NCI-H2227 (cell line): Measurements from ENCODE around the gene ADGRL2.

ENCODE experiments used
- DNase-seq: peaks from one replicate; lab custom pipeline; 2025; ENCODE audit not compliant: unreplicated experiment; lab: John Stamatoyannopoulos, UW

Gene ADGRL2

DNA sequence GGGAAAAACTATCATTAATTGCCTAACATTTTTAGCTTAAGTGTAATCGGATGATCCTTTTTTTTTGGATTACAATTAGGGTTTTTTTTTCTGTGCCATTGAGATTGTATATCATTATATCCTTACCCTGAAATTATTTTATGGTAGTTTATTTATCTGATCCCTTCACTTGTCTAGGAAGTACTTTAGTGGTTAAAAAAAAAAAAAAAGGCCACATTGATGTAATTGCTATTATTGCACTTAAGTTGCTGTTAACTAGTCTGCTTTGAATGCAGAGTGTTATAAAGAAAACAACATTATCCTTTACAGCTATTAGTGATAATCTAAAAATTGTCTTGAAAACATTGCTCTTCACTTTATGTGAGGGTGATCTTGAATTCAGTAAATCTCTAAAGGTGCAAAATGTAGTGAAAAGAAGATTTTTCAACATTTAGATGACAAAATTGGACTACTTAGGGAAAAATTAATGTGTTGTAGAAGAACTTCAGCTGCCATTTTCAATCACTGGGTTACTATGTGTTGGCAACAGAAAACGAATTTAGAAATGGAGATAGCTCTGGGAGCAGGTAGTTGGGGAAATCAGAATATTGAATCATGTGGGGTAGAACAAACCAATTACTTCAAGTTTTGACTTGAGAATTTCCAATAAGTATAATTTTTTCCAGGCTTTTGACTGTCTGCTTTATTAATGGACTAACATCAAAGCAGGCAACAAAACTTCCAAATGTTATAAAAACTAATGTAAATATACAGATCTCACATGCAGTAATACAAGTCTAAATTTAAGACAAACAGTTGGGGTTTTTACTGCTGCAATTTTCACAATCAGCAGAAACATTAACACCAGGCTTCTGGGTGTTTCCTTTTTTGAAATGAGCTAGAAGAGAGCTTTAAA is 5.0 kb downstream of the ADGRL2 start:
- no peak for DNase-seq

- DNase-seq = no peak
Observed at GRCh38 chr1:81806432-81806770, 5.7 kb downstream of the ADGRL2 start.

DNA sequence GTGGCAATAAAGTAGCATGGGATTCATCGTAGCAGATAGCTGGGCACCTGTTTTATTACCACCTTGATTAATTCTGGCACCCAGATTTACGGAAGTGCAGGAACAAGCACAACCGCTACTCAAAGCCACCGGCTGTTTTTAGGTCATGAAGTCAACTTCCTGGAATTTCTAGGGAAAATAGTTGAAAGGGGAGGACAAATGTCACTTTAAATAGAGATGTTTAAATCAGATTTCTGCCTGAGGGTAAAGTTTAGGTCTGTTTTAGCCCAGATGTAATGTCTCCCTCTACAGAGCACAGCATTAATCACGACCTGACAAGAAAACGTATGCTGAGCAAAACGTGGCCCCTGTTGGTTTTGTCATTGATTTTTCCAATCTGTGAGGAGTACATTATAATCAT is 8.0 kb downstream of the ADGRL2 start:
- no peak for DNase-seq

DNA sequence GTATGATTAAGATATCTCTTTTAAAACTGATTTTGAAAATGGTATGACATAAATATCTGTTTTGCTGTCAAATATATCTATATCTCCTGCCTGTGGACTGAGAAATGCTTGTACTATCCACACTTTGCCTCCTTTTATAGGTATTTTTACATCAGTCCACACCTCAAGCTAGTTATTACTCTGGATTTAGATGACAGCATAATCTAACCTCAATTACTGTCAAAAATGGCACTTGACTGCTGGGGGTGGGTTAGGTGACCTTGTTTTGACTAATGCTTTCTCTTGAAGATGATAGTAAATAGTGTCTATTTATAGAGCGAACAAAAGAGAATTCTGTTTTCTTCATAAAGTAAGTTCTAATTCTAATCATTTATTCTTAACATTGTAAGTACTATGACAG is 9.1 kb downstream of the ADGRL2 start:
- DNase-seq = peak; percentile 33

- no peak for DNase-seq
Observed at GRCh38 chr1:81811757-81812371, 11.1 kb downstream of the ADGRL2 start.

DNA sequence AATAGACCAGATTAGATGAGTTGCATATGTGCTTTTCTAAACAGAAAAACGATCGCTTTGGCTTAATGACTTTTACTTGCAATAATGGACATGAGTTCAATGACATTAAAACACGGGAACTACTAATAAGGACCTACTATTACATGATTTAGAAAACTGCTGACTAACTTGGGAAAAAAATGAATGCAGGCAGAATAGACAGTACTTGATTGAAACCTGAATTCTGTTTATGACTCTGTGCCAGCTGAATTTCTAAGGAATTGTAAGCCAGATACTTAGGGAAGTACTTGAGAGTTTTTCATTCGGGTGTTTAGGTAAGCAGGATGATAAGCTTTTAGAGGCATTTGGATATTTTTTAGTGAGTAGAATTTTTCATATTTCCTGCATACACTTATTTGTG is 12.0 kb downstream of the ADGRL2 start:
- no peak for DNase-seq

DNA sequence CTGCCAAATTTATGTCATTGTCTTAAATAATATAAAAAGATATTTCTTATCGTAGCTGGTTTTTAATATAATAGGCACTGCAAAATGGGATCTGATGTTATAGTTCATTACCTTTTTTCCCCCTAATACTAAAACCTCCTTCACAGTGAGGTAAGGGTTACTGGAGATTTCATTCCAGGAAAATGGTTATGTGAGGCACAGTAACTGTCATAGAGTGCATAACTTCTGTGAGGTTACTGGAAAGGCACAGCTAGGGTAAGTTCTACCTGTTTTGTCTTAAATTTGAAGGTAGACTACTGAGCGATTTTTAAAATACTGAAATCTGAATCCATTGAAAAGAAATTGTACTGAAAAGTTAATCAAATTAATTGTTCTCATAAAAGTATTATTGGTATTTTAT is 13.0 kb downstream of the ADGRL2 start:
- DNase-seq = no peak

- no peak for DNase-seq
Observed at GRCh38 chr1:81819613-81820012, 18.9 kb downstream of the ADGRL2 start.

DNA sequence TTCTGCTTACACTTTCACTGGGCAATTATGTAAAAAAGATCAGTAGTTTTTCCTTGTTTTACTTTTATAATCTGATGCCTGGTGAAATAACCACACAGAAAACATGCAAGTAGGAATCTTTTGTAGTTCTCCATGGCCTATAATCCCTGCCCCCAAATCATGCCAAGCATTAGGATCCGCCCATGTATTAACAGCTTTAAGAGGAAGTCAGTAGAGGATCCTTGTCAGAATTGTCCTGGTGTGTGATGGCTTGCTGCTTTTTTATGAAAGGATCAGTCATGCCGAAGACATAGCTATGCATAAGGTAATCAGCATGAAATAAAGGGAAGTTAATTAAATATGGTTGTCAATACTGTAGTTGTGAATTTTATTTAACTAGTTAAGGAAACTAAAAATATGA is 20.0 kb downstream of the ADGRL2 start:
- no peak for DNase-seq

- no peak for DNase-seq
Observed at GRCh38 chr1:81823082-81823481, 22.3 kb downstream of the ADGRL2 start.

DNA sequence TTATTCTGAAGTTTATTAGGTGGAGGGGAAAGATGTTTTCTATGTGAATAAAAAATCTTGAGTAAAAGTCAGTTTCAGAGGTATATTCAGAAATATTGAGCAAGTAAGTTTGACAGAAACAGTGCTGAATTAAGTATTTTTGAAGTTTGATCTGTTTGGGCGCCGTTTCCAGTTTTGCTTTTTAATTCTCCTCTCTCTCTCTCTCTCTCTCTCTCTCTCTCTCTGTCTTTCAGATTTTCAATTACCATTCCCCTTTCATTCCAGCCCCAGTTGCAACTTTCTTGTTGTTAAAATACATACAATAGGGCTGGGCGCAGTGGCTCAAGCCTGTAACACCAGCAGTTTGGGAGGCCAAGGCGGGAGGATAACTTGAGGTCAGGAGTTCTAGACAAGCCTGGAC is 24.0 kb downstream of the ADGRL2 start:
- no peak for DNase-seq

DNA sequence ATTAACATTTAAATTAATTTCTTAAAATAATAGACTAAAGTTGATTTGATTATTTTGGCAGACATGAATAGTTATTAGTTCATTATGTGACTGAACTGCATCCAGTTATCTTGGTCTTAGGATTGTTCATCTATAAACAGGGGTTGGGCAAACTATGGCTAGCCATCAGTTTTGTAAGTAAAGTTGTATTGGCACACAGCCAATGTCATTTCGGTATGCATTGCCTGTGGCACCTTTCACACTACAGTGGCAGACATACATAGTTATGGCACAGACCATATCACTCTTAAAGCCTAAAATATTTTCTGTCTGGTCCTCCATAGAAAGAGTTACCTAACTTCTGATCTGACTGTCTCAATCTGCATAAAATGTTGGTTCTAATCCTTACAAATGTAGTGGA is 27.2 kb downstream of the ADGRL2 start:
- no peak for DNase-seq

- DNase-seq = no peak
Observed at GRCh38 chr1:81832573-81832972, 31.8 kb downstream of the ADGRL2 start.

- no peak for DNase-seq
Observed at GRCh38 chr1:81833722-81834121, 33.0 kb downstream of the ADGRL2 start.

- DNase-seq = no peak
Observed at GRCh38 chr1:81834268-81834667, 33.5 kb downstream of the ADGRL2 start.

GRCh38 chr1:81834921-81835698 is 34.4 kb downstream of the ADGRL2 start:
- no peak for DNase-seq

GRCh38 chr1:81836007-81836626 is 35.4 kb downstream of the ADGRL2 start:
- DNase-seq = no peak

DNA sequence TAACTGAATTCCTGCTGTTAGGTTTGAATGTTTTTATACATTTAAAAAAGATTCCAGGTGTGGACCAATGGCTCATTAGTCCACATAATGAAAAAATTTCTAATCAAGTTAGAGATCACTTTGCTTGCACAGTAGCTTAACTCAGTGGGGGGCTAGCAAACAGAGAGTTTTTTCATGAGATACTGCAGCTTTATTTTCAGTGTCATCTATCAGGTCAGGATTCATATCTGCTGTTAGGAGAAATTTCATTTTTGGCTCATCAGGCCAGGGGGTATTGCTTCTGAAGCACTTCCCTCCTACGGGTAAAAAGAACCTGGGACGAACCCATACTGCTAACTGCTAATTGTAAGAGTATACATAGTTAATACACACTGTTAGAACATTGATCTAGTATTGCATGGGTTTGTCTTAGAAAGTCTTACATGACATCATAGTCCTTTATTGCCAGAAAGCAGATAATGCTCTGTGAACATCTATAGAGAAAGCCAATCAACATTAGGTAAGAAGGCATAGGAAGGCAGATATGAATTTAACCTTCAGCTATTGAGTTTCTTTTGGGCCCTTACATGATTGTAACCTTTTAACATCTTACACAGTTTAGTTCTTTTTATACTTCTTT is 38.0 kb downstream of the ADGRL2 start:
- no peak for DNase-seq

- DNase-seq = no peak
Observed at GRCh38 chr1:81840805-81841204, 40.1 kb downstream of the ADGRL2 start.

- DNase-seq = no peak
Observed at GRCh38 chr1:81841795-81842194, 41.1 kb downstream of the ADGRL2 start.

- no peak for DNase-seq
Observed at GRCh38 chr1:81844477-81844876, 43.7 kb downstream of the ADGRL2 start.
